ENCODE results near the gene NFIC.
"Not testable (repeated sequence)": the region's sequence is repeated elsewhere in the genome, so short reads cannot be mapped to it uniquely, and the experiment has no call there.

The NFIC gene

GRCh38 chr19:3420909-3421619 is 54.7 kb downstream of the NFIC start:
- DNase-seq (ENCODE audit: low read depth in 2 of 2), result no peak

GRCh38 chr19:3421656-3422055 is 55.3 kb downstream of the NFIC start:
- not testable (repeated sequence) for DNase-seq (ENCODE audit: low read depth in 2 of 2)

DNA sequence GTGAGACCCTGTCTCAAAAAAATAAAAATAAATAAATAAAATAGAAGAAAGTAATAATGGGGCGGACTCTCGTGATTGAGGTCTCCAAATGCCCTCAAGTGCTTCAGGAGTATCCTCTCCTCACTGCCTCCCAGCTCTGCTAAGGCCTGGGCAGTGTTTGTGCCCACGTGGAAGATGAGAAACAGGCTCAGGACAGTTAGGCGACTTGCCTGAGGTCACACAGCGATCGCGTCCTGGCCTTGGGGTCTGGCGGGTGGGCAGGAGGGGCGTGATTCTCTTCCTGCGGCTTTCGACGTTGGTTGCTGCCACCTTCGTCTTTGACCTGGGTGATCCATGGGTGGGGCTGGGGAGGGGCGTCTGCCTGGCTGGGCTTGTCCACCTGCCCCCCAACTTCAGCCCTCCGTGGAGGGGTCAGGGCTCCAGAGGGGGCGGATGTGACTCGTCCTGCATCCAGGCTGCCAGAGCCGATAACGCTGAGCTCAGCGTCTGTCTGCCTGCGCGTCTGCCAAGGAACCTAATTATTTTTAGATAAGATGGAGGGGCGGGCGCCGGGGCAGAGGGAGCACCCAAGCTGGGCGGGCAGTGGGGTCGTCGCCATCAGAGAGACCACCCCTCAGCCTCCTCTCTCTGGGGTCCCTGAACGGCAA is 56.9 kb downstream of the NFIC start:
- DNase-seq (ENCODE audit: low read depth in 2 of 2), result no peak

GRCh38 chr19:3426433-3426832 is 60.0 kb downstream of the NFIC start:
- no peak for DNase-seq (ENCODE audit: low read depth in 2 of 2)

DNA sequence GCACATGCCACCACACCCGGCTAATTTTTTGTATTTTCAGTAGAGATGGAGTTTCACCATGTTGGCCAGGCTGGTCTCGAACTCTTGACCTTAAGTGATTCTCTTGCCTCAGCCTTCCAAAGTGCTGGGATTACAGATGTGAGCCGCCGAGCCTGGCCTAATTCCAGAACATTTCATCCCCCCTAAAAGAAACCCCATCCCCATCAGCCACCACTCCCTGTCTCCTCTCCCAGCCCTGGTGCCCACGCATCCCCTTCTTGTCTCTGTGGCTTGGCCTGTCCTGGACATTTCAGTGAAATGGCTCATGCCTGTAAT is 63.9 kb downstream of the NFIC start:
- DNase-seq (ENCODE audit: low read depth in 2 of 2), result not testable (repeated sequence)

DNA sequence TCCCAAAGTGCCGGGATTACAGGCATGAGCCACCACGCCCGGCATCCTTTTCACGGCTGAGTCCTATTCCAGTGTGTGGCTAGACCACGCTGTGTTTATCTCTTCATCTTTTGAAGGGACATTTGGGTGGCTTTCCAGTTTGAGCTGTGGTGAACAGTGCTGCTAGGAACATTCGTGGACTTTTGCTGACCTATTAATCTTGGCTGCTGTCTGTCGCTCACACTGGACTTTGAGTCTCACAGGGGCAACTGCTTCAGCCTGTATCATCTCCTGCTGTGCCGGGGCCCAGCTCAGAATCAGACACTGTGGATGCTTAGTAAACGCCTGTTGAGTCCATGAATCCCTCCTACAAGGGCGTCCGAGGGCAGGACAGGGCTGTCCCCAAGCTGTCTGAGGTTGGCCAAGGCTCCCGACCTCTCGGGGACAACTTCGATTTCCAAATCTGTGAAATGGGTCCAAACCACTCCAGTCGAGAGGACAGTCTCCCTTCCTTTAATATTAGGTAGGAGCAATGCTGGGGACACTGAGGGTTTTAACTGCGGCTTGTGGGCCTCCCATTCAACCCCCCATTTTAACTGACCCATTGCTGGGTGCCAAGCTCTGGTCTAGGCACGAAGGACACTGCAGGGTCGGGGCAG is 65.5 kb downstream of the NFIC start:
- no peak for DNase-seq (ENCODE audit: low read depth in 2 of 2)

- DNase-seq (ENCODE audit: low read depth in 2 of 2), result no peak
Observed at GRCh38 chr19:3433313-3433712, 66.9 kb downstream of the NFIC start.

- DNase-seq (ENCODE audit: low read depth in 2 of 2), result no peak
Observed at GRCh38 chr19:3433805-3434540, 67.6 kb downstream of the NFIC start.

DNA sequence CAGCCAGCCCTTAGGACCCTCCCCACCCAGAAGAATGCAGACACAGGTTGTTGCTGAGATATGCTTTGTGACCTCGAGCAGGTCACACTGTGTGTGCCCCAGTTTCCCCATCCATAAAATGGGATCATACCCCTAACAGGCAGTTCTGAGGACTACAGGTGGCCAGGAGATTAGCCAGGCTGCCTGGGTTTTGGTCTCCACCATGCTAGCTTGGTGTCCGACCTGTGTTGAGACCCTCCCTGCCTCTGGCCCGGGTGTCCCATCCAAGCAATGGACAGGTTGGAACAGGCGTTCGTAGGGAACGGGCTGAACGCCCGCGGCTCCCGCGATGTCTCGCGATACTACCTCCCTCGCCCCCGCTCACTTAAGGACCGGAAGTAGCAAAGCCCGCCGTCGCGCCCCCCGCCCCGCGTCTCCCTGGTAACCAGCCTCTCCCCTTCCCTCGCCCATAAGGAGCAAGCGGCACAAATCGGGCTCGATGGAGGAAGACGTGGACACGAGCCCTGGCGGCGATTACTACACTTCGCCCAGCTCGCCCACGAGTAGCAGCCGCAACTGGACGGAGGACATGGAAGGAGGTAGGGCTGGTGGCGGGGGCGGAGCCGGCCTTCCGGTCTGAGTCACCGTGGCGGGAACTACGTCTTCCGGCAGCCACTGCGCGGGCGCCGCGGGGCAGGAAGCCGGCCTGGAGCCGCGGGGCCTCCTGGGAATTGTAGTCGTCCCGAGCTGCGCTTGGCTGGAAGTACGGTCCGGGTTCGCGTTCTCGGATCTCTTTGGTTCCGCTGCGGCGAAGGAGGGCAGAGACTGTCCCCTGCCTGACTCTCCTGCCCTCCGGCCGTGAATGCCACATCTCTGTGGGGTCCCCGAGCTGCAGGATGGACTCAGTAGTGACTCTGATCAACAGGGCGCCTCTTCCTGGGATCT is 68.5 kb downstream of the NFIC start:
- DNase-seq (ENCODE audit: low read depth in 2 of 2), result peak; percentile 90 to 92

DNA sequence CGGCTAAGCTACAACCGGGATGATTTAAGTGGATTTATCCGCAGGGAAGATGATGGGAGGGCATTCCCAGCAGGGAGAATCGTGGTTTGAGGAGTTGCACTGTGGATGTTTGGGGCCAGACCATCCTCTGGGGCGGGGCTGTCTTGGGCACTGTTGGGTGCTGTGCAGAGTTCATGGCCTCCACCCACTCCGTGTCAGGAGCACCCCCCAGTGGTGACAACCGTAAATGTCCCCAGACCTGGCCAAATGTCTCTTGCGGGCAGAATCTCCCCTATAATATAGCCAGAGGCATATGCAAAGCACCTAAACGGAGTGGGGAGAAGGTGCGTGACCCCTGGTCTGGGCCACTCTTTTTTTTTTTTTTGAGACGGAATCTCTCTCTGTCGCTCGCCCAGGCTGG is 73.7 kb downstream of the NFIC start:
- DNase-seq (ENCODE audit: low read depth in 2 of 2), result peak in 1 of 2 donors; percentile 40

DNA sequence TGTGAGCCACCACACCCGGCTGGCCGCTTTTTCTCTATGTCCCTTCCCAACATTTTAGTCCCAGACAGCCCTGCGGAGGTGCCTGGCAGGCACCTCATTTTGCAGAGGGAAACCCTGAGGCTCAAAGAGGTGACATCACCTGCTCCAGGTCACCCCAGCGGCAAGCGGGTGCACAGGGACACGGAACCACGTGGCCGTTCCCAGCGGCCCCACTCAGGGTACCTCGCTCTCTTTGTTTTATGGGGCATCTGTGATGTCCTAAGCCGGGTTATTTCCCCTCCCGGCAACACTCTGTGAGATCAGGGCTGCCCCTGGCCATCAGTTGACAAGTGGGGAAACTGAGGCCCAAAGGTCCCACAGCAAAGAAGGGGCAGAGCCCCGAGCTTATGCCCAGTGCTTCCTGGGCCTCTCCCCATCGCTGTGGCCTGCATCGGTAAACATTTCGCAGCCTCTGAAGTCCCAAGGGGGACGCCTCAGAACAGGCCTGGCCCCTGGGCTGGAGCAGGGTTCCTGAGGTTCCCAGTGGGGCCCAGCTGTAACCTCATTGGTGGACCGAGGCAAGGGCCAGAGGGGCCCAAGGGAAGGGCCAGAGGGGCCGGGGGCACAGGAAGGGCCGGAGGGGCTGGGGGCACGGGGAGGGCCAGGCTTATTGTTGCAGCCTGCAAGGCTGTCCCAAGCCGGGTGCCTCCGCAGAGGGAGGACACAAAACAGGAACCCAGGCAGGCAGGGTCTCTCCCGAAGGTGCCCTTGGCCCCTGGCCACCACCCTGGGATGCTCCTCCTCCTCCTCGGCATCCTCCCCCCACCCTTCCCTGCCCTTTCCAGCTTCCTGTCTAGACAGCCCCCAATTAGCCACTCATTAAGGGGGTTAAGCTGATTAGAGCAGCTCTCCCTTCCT is 75.0 kb downstream of the NFIC start:
- no peak for DNase-seq (ENCODE audit: low read depth in 2 of 2)

DNA sequence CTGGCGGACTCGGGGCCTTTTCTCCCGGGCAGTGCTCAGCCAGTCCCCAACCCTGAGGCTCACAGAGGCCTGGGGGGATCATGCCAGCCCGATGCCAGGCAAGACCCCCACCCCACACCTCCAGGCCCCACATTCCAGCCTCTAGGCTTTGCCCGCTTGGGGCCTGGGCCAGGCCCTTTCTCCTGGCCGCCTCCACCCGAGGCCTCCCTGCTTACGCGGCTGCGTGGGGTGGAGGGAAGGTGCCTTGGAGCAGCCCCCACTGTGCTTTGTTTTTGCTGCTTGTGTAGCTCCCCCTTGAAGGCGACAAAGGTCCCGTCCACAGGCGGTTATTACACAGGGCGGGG is 75.6 kb downstream of the NFIC start:
- DNase-seq (ENCODE audit: low read depth in 2 of 2), result no peak

- DNase-seq (ENCODE audit: low read depth in 2 of 2), result no peak
Observed at GRCh38 chr19:3442487-3443071, 76.2 kb downstream of the NFIC start.

DNA sequence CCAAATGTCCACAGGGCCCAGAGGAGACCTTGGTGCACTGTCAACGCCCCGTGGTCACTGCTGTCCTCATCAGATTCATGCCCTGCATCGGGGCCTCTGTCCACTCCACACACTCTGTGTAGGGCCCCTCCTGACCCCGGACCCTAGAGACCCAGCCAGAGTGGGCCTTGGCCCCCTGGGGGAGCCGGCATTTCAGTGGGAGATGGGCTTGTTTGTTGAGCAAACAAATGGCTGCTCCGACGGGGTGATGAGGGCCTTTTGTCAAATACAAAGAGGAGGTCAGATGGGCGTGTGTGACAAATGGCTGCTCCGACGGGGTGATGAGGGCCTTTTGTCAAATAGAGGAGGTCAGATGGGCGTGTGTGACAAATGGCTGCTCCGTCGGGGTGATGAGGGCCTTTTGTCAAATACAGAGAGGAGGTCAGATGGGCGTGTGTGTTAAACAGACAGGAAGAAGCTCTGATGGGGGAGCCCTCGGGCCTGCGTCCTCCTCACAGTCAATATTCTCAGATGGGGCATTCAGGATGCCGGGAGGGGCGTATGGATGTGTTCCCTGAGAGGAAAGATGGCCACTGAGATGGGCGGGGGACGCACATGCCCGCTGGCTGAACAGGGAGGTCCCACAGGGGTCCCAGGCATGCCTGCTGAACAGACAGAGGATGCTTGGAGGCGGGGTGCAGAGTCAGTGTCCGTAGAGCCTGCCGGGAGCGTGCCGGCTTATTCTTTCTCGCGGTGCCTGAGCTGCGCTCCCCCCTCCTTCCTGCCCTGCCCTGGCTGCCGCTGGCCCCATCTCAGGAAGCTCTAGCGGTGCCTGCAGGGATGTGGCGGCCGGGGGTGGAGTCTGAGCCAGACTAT is 77.7 kb downstream of the NFIC start:
- DNase-seq (ENCODE audit: low read depth in 2 of 2), result no peak

- DNase-seq (ENCODE audit: low read depth in 2 of 2), result no peak
Observed at GRCh38 chr19:3444695-3445234, 78.4 kb downstream of the NFIC start.

GRCh38 chr19:3446657-3447056 is 80.3 kb downstream of the NFIC start:
- not testable (repeated sequence) for DNase-seq (ENCODE audit: low read depth in 2 of 2)

DNA sequence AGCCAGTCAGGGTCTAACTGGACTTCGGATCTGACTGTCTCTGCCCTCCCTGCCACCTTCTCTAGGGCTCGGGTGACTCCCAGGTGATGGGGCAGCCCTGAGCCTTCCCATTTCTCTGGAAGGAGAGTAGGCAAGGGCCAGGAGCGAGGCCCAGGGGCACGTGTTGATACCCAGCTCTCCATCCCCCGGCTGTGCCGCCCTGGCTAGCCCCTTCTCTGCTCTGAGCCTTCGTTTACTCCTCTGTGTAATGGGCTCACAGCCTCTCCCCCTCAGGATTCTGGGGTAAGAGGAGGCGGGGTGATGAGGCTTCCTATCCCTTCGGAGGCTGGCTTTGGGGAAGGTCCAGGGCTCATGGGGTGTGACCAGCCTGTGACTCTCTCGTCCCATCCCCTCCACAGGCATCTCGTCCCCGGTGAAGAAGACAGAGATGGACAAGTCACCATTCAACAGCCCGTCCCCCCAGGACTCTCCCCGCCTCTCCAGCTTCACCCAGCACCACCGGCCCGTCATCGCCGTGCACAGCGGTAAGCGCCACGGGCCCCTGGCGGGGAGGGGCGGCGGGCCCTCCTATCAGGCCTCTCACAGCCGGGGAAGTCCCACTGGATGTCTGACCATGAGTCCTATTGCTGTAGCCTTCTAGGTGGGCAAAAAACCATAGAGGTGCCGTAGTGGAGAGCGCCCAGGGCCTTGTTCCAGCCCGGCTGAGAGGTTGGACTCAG is 82.4 kb downstream of the NFIC start:
- DNase-seq (ENCODE audit: low read depth in 2 of 2), result no peak

DNA sequence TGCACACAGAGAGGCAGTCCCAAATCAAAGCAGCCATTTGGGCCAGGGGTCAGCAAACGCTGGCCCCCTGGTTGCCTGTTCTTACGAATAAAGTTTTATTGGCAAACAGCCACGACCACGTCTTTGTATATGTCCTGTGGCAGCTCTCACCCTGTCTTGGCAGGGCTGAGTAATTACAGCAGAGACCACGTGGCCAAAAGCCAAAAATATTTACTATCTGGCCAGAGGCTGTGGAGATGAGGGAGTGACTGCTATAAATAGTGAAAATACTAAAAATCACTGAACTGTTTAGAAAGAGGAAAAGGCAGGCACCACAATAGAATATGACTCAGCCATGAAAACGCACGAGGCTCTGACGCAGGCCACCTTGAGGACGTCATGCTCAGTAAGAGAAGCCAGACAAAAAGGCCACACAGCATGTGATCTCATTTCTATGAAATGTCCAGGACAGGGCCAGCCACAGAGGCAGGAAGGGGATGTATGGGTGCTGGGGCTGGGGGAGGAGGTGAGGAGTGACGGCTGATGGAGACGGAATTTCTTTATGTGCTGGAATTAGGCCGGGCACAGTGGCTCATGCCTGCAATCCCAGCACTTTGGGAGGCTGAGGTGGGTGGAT is 84.5 kb downstream of the NFIC start:
- no peak for DNase-seq (ENCODE audit: low read depth in 2 of 2)
